Astrocyte (in vitro differentiated cells and primary cell): ENCODE results near the gene ALK. TPM values are rescaled to one million over a fixed set of nuclear protein-coding genes. Genes with fewer than 3 reads are reported as not detected.

ENCODE experiments used
- DNase-seq: peaks from one replicate; pipeline ENCODE4 v3.0.0-alpha.2; 2010; ENCODE audit warnings: low read depth
- FAIRE-seq: peaks from 2 replicates; lab custom pipeline; 2011; peaks lifted over from hg19 to GRCh38; lab: Jason Lieb, UNC
- H2AFZ ChIP-seq: 2 replicates; pipeline ENCODE4 v1.6.0; 2012; ENCODE audit warnings: low read depth, low read length, inconsistent platforms
- H3K27ac ChIP-seq: 2 replicates; pipeline ENCODE4 v1.5.1; 2011; ENCODE audit warnings: low read depth, low read length, inconsistent platforms
- H3K27me3 ChIP-seq: 2 replicates; pipeline ENCODE4 v1.6.0; 2011; ENCODE audit warnings: low read length, inconsistent platforms; ENCODE audit not compliant: insufficient read depth
- H3K36me3 ChIP-seq: 2 replicates; pipeline ENCODE4 v1.5.1; 2011; ENCODE audit warnings: low read length, inconsistent platforms; ENCODE audit not compliant: insufficient read depth
- H3K4me1 ChIP-seq: 2 replicates; pipeline ENCODE4 v1.5.1; 2011; ENCODE audit warnings: low read length, inconsistent platforms; ENCODE audit not compliant: insufficient read depth
- H3K4me2 ChIP-seq: 2 replicates; pipeline ENCODE4 v1.6.0; 2012; ENCODE audit warnings: low read length, inconsistent platforms
- H3K4me3 ChIP-seq: 2 replicates; pipeline ENCODE4 v1.5.1; 2011; ENCODE audit warnings: low read depth, mild to moderate bottlenecking, low read length, inconsistent platforms; ENCODE audit not compliant: insufficient read depth
- H3K79me2 ChIP-seq: 2 replicates; pipeline ENCODE4 v1.6.0; 2012; ENCODE audit warnings: mild to moderate bottlenecking, low read length, inconsistent platforms; ENCODE audit not compliant: insufficient read depth
- H3K9ac ChIP-seq: 2 replicates; pipeline ENCODE4 v1.6.0; 2012; ENCODE audit warnings: mild to moderate bottlenecking, low read length, inconsistent platforms
- H3K9me3 ChIP-seq: 2 replicates; pipeline ENCODE4 v1.5.1; 2012; ENCODE audit warnings: low read depth, mild to moderate bottlenecking, low read length, inconsistent platforms; ENCODE audit not compliant: insufficient read depth
- H4K20me1 ChIP-seq: 2 replicates; pipeline ENCODE4 v1.6.0; 2012; ENCODE audit warnings: low read length, inconsistent platforms; ENCODE audit not compliant: insufficient read depth
- H3K27ac Mint-ChIP-seq: one replicate; pipeline ENCODE4 v1.8.0; 2021; ENCODE audit warnings: mild to moderate bottlenecking, mixed read lengths; ENCODE audit not compliant: unreplicated experiment
- H3K27me3 Mint-ChIP-seq: one replicate; pipeline ENCODE4 v1.8.0; 2021; ENCODE audit warnings: low read depth, mixed read lengths; ENCODE audit not compliant: unreplicated experiment
- H3K36me3 Mint-ChIP-seq: one replicate; pipeline ENCODE4 v1.8.0; 2021; ENCODE audit warnings: low read depth, mixed read lengths; ENCODE audit not compliant: unreplicated experiment
- H3K4me1 Mint-ChIP-seq: one replicate; pipeline ENCODE4 v1.8.0; 2021; ENCODE audit warnings: low read depth, mixed read lengths; ENCODE audit not compliant: unreplicated experiment
- H3K4me3 Mint-ChIP-seq: one replicate; pipeline ENCODE4 v1.8.0; 2021; ENCODE audit warnings: mild to moderate bottlenecking, moderate library complexity, mixed read lengths; ENCODE audit not compliant: unreplicated experiment
- H3K9me3 Mint-ChIP-seq: one replicate; pipeline ENCODE4 v1.8.0; 2021; ENCODE audit warnings: mild to moderate bottlenecking, mixed read lengths; ENCODE audit not compliant: unreplicated experiment
- EZH2 ChIP-seq: IDR thresholded peaks from 2 replicates; pipeline ENCODE4 v1.6.1; 2012; ENCODE audit warnings: mild to moderate bottlenecking, low read length, inconsistent platforms; ENCODE audit not compliant: insufficient read depth
- total RNA-seq: library from RNA; stranded (reverse); gene quantifications from 2 replicates; pipeline ENCODE4 v1.2.1, GENCODE V29; 2021
- TF ChIP-seq, protein P1 (sequence below): IDR thresholded peaks from 2 replicates; pipeline ENCODE4 v1.5.1; 2011; ENCODE audit warnings: low read depth, mild to moderate bottlenecking, inconsistent platforms, low read length, moderate library complexity; ENCODE audit not compliant: insufficient read depth

ALK gene
- total RNA-seq, 1 donor from 2014 or later: 0.16 TPM

DNA sequence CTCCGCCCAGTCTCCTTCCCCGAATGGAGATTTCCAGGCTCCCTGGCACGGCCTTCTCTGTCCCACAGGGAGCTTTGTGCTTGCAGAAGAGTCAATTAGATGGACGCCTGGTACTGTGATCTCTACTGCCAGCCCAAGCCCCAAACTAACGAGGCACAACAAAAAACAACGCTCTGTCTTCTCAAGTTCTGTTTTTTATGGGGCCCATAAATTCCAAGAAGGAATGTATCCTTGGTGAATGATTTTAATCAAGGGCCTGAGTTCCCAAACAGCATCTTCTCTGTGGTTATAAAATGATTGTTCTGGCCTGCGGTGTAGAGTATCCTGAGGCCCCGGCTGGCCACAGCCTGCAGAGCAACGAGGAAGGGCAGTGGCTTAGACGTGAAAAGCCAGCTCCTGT is 586.7 kb downstream of the ALK start:
- TF ChIP-seq EZH2: no peak
- TF ChIP-seq, protein P1, sequence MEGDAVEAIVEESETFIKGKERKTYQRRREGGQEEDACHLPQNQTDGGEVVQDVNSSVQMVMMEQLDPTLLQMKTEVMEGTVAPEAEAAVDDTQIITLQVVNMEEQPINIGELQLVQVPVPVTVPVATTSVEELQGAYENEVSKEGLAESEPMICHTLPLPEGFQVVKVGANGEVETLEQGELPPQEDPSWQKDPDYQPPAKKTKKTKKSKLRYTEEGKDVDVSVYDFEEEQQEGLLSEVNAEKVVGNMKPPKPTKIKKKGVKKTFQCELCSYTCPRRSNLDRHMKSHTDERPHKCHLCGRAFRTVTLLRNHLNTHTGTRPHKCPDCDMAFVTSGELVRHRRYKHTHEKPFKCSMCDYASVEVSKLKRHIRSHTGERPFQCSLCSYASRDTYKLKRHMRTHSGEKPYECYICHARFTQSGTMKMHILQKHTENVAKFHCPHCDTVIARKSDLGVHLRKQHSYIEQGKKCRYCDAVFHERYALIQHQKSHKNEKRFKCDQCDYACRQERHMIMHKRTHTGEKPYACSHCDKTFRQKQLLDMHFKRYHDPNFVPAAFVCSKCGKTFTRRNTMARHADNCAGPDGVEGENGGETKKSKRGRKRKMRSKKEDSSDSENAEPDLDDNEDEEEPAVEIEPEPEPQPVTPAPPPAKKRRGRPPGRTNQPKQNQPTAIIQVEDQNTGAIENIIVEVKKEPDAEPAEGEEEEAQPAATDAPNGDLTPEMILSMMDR: no peak
- H3K4me3 Mint-ChIP-seq: no peak overlapping the region
- Histone ChIP-seq H3K27ac (no peak overlapping the region), H2AFZ (no peak overlapping the region), H3K9me3 (no peaks in the 10 kb centered on the region), H3K9ac (no peak overlapping the region), H3K4me2 (no peak overlapping the region), H3K27me3 (no peaks in the 10 kb centered on the region), H4K20me1 (no peaks in the 10 kb centered on the region), H3K4me1 (no peaks in the 10 kb centered on the region), H3K4me3 (no peak overlapping the region), H3K79me2 (no peaks in the 10 kb centered on the region), H3K36me3 (no peaks in the 10 kb centered on the region)
- H3K27ac Mint-ChIP-seq: no peak overlapping the region
- FAIRE-seq (no peak), DNase-seq (no peak)
- H3K9me3 Mint-ChIP-seq: peaks cover 2% of the 10 kb centered on the region
- H3K27me3 Mint-ChIP-seq: peaks cover 28% of the 10 kb centered on the region
- H3K36me3 Mint-ChIP-seq: no peaks in the 10 kb centered on the region
- peaks cover 3% of the 10 kb centered on the region for H3K4me1 Mint-ChIP-seq

DNA sequence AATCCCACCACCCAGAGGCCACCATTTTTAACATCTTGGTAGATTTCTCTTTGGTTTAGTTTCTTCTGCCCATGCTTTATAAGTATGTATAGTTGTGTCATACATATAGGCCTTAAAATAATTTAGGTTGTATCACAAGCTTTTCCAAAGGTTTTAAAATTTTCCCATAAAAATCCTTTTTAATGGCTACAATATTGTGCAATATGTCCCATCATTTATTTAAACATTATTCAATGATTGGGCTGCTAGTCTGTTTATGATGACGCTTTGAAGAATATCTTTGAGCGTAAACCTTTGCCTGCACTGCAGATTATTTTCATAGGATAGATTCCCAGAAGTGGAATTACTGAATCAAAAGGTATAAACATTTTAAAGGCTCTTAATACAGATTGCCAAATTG is 588.8 kb downstream of the ALK start:
- Histone ChIP-seq H3K79me2 (no peaks in the 10 kb centered on the region), H3K4me3 (no peak overlapping the region), H3K27me3 (no peaks in the 10 kb centered on the region), H3K9me3 (no peaks in the 10 kb centered on the region), H3K27ac (no peak overlapping the region), H4K20me1 (no peaks in the 10 kb centered on the region), H3K9ac (no peak overlapping the region), H3K4me2 (no peak overlapping the region), H2AFZ (no peak overlapping the region), H3K4me1 (no peaks in the 10 kb centered on the region), H3K36me3 (no peaks in the 10 kb centered on the region)
- Mint-ChIP-seq H3K9me3 (peaks cover 3% of the 10 kb centered on the region), H3K36me3 (no peaks in the 10 kb centered on the region), H3K4me1 (peaks cover 3% of the 10 kb centered on the region), H3K4me3 (no peak overlapping the region), H3K27ac (no peak overlapping the region), H3K27me3 (peaks cover 25% of the 10 kb centered on the region)
- TF ChIP-seq EZH2: no peak
- TF ChIP-seq, protein P1: no peak
- no peak for DNase-seq
- FAIRE-seq: no peak

DNA sequence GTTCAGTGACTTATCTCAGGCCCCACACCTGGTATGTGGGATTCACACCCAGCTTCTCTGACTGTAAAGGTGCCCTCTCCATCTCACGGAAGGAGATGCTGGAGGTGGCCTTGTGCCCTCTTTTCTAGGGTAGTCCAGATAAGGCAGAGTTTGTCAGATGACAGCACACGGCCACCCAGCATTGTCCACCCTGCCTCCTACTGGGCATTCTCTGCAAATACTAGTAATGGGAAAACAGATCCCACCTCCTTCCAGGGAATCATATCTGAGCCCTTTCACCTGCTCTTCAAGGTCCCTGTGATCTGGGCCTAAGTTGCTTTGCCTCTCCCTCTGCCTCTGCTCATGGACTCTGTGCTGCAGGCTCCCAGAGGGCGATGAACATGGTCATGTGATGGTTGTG is 591.5 kb downstream of the ALK start:
- Histone ChIP-seq H3K4me1 (no peaks in the 10 kb centered on the region), H3K36me3 (no peaks in the 10 kb centered on the region), H3K4me2 (no peak overlapping the region), H3K4me3 (no peak overlapping the region), H4K20me1 (no peaks in the 10 kb centered on the region), H3K27me3 (no peaks in the 10 kb centered on the region), H3K9ac (no peak overlapping the region), H2AFZ (no peak overlapping the region), H3K79me2 (no peaks in the 10 kb centered on the region), H3K27ac (no peak overlapping the region), H3K9me3 (no peaks in the 10 kb centered on the region)
- Mint-ChIP-seq H3K27me3 (peaks cover 27% of the 10 kb centered on the region), H3K4me1 (no peaks in the 10 kb centered on the region), H3K4me3 (no peak overlapping the region), H3K36me3 (no peaks in the 10 kb centered on the region), H3K9me3 (peaks cover 4% of the 10 kb centered on the region), H3K27ac (no peak overlapping the region)
- DNase-seq (no peak), FAIRE-seq (no peak)
- TF ChIP-seq, protein P1: peak; percentile 12
- TF ChIP-seq EZH2: no peak
